HG02943 (cell line): ENCODE data around the gene CASQ2.

ENCODE experiments used
- ATAC-seq: cut with Tn5 transposase; IDR thresholded peaks from one replicate; pipeline ENCODE4 v1.9.1; 2021; ENCODE audit warnings: mild to moderate bottlenecking, low read depth, moderate library complexity; ENCODE audit not compliant: unreplicated experiment

The CASQ2 gene

GRCh38 chr1:115669886-115670285, 98.6 kb downstream of the CASQ2 start:
- no peak for ATAC-seq

- ATAC-seq = no peak
These were observed 99.4 kb downstream of the CASQ2 start for GRCh38 chr1:115669002-115669673.

GRCh38 chr1:115668579-115668978, 99.9 kb downstream of the CASQ2 start:
- no peak for ATAC-seq

DNA sequence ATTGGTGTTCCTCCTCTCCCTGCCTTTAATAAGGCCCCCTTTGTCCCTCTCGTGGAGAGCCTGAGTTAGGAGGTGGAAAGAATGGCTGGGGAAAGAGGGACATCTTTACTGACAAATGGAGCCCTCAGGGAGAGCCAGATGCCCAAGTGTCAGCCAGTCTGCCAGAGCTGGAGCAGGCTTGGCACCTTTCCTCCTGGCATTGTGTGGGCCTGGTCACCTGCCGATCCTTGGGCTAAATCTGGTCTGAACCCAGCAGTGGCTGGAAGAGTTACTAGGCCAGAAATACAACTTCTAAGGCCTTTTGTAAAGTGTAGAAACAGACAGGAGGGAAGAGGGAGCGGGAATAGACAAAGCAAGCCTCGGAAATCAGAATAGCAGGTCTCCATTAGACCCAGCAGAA, 101.8 kb downstream of the CASQ2 start:
- no peak for ATAC-seq

- no peak for ATAC-seq
These were observed 102.3 kb downstream of the CASQ2 start for GRCh38 chr1:115666206-115666605.

- no peak for ATAC-seq
These were observed 103.0 kb downstream of the CASQ2 start for GRCh38 chr1:115665319-115666096.

DNA sequence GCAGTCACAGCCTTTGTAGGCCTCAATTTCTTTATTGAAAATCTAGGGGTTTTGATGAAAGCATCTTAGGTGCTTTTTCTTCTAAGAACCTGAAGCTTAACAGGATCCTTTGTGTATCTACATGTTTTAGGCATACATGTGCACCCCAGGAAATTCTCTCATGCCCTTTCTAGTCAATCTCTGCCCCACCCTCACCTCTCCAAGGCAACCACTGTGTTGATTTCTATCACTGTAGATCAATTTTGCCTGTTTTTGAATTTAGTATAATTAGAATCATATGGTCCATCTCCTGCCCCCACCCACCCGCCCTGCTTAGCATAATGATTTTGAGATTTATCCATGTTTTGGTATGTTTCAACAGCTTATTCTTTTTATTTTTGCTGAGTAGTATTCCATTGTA, 107.4 kb downstream of the CASQ2 start:
- ATAC-seq = no peak

GRCh38 chr1:115660151-115660550, 108.4 kb downstream of the CASQ2 start:
- ATAC-seq = no peak

- no peak for ATAC-seq
These were observed 109.9 kb downstream of the CASQ2 start for GRCh38 chr1:115658646-115659045.

DNA sequence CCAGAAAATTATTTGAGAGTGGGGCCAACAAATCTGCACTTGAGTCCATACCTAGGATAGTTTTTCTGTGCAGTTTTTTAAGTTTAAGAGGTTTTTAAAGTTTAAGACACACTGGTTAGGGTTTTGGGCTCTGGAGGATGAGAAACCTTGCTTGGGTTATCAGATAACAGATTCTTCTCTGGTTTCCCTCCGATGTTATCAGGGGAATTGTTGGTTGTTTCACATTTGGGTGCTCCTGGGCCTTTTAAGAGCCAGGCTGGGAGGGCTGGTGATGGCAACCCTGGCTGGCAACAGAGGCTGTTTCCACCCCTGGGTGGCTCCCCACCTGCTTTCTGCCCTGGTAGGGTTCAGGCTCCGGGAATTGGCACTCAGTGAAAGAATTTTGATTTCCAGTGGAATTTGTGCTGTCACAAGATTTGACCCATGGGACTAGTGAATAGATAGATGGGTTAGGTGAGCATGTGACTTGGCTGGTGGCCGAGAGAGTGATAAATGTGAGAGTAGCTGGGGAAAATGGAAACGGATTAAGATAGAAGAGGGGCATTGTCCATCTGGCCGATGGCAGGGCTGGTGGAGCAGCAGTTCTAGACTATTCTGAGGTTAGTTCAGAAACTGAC, 111.9 kb downstream of the CASQ2 start:
- ATAC-seq = no peak

DNA sequence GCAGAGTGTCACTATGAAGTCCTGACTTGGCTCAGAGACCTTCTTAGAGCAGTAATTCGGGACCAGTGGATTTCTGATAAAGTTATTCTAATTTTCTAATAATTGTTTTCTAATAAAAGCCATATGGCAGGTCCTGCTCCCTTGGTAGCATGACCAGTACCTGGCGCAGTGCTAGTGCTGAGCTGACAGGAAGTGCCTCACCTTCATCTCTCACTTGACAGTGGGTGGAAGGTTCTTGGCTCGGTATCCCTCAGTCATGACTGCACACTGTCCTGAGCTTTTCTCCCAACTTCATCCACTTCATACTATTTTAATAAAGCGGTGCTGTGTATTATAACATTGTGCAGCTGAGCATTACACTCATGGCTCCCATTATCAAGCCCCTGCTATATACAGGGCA, 112.6 kb downstream of the CASQ2 start:
- no peak for ATAC-seq

- ATAC-seq = no peak
These were observed 113.2 kb downstream of the CASQ2 start for GRCh38 chr1:115655306-115655663.

- no peak for ATAC-seq
These were observed 113.7 kb downstream of the CASQ2 start for GRCh38 chr1:115654663-115655305.

- no peak for ATAC-seq
These were observed 114.4 kb downstream of the CASQ2 start for GRCh38 chr1:115654125-115654524.

- no peak for ATAC-seq
These were observed 116.2 kb downstream of the CASQ2 start for GRCh38 chr1:115652236-115652788.

DNA sequence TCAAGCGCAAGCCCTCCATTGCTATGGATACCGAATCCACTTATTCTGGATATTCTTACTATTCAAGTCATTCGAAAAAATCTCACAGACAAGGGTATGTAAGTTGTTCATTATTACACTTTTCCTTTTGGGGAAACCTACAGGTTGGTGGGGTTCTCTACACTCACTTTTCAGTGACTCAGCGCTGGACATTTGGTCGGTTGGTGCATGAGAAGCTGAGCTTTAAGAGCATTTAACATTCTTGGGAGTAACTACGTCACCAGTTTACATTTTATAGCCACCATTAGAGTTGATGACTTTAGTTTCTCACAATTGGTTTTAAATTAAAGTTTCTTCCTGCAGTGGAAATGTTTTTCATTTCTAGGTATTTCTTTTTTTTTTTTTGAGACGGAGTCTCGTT, 117.1 kb downstream of the CASQ2 start:
- no peak for ATAC-seq

DNA sequence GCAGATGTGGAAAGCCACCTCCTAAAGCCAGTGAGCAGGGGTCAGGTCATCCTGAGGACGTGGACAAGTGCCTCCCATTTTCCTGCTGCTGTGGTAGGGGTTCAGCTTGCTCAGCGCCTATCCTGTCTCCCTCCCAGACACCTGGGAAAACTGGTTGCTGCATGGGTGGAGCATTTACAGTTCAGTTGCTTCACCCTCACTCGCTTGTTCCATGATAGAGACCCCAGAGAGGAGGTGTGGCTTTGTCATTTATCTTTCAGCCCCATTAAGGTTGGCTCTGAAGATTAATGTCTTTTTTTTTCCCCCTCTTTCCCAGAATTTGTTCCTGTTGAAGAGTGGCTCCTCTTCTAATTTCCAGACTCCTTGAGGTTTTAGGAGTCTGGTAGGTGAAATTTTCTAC, 117.6 kb downstream of the CASQ2 start:
- ATAC-seq = no peak
